HG02759 (cell line): ENCODE results near the gene LTBP1.

ENCODE experiments used
- ATAC-seq: cut with Tn5 transposase; IDR thresholded peaks from one replicate; pipeline ENCODE4 v1.9.1; 2021; ENCODE audit warnings: mild to moderate bottlenecking, moderate library complexity; ENCODE audit not compliant: unreplicated experiment

LTBP1 gene

GRCh38 chr2:33395655-33396249 is 449.0 kb downstream of the LTBP1 start:
- no peak for ATAC-seq

DNA sequence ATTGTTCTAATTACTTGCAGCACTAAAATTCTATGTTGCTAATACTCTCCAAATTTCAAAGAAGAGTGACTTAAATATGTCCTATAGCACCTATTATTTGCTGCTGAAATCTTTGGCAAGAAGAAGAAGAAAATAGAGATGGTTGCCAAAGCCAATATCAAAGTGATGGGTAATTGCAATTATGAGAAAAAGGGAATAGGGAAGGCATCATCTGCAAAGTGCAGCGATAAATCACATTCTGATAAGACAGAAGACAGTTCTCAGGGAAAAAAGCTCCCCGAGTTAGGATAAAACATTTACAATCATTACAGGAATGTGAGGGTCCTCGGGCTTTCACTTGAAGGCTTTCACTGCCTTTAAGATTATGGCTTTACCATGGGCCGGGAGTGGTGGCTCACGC is 457.6 kb downstream of the LTBP1 start:
- no peak for ATAC-seq

- no peak for ATAC-seq
These were observed 459.9 kb downstream of the LTBP1 start for GRCh38 chr2:33406622-33407021.

- ATAC-seq, result no peak
These were observed 461.4 kb downstream of the LTBP1 start for GRCh38 chr2:33408109-33408508.

GRCh38 chr2:33409417-33409955 is 462.7 kb downstream of the LTBP1 start:
- no peak for ATAC-seq

DNA sequence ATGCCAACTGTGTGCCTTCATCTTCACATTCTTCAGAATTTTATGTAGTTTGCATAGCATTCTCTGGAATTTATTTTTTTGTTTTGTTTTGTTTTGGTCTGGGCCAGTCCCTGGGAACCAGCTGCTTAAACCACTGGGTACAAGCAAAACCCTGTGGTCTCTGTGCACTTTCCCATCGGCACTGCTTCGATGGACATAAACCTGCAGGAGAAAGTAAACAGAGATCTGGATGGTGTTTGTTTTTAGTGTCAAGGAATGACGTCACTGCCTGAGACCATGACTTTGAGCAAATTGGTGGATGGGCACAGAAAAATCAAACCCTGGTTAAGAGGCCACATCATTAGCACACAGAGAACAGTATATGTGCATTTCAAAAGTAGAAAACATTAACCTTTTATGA is 465.0 kb downstream of the LTBP1 start:
- ATAC-seq, result no peak

DNA sequence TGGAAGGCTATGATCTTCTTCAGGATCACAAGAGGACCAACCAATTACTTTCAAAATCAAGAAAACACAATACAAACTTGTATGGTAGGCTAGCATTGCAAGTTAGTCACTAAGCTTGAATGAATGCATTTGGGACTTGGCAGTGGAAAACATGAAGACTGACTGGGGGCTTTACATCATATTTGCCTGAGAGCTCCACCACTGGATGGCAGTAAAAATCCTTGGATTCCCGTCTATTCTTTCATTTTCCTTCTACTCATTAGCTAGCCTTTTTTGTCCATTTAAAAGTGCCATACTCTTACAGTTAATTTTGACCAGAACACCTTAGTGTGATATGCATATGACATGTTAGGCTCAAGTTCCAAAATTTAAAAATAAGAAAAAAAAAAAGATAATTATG is 466.2 kb downstream of the LTBP1 start:
- no peak for ATAC-seq

GRCh38 chr2:33419581-33420200 is 472.9 kb downstream of the LTBP1 start:
- ATAC-seq, result no peak

DNA sequence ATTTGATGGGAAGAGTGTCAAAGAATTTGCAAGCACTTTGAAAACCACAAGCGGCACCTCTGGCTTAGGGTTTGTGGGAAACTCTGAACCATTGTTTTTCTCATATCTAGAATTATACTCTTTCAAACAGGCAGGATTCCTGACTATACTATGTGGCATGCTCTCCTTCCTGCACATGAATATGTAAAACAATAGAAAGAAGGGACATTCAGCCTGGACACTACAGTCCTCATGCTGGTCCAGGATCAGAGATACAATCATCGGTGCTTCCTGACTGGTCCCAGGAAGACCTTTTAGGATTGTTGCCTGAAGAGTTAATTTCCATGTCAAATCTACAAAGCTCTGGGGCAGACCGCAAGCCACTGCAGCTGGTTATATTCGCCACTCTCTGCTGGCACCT is 474.0 kb downstream of the LTBP1 start:
- ATAC-seq, result no peak

GRCh38 chr2:33421820-33422219 is 475.1 kb downstream of the LTBP1 start:
- ATAC-seq, result no peak

DNA sequence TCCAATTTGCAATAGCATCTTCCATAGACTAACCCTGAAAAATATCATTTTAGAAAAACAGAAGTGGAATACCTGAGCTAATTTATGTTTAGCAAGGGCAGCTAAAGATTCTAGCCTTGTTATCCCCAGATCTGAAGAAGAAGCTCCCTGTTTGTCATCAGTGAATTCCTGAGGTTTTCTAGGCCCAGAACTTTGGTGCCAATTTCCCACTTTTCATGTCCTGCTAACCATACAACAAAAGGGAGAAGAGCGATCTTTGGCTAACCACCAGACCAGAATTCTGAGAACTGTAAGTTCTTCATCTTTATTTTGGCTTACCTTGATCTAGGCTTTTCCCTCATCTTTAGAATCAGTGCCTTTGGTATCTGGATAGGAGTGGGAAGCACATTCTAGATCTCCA is 478.4 kb downstream of the LTBP1 start:
- ATAC-seq, result no peak

GRCh38 chr2:33425586-33426031 is 478.9 kb downstream of the LTBP1 start:
- no peak for ATAC-seq

GRCh38 chr2:33426666-33427231 is 480.0 kb downstream of the LTBP1 start:
- no peak for ATAC-seq

GRCh38 chr2:33430077-33430476 is 483.3 kb downstream of the LTBP1 start:
- no peak for ATAC-seq

DNA sequence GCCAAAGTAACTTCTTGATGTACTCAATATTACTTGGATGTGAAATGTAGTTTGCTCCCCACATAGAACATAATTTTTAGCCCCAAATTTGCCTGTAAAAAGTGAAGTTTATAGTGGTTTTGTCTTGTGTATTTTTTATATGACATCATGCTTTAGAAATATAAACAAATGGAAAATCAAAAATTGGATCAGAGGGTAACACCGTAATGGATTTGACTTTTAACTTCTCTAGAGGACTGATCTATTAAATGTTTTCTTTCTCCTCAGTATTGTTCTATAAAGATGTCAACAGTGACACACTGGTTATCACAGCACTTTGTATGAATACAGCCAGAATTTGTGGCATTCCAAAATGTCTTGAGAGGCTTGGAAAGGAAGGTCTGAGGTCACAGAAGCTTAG is 484.1 kb downstream of the LTBP1 start:
- ATAC-seq, result no peak

DNA sequence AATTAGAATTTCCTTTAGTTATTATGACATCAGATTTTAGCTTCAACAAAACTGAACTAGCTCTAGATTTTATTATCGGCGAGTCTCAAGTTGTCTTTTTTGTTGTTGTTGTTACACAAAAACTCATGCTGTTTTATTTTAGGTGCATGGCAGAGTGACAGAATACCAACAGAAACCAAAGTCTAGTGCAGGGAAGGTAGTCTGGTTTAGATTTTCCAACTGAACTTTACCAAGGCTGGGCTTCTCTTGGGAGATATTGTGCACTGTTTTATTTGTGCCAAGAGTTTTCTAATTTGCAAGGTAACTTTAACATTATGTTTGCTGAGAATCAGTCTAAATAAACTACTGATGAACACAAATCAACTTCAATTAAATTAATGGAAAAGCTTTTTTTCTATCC is 486.1 kb downstream of the LTBP1 start:
- ATAC-seq, result no peak

DNA sequence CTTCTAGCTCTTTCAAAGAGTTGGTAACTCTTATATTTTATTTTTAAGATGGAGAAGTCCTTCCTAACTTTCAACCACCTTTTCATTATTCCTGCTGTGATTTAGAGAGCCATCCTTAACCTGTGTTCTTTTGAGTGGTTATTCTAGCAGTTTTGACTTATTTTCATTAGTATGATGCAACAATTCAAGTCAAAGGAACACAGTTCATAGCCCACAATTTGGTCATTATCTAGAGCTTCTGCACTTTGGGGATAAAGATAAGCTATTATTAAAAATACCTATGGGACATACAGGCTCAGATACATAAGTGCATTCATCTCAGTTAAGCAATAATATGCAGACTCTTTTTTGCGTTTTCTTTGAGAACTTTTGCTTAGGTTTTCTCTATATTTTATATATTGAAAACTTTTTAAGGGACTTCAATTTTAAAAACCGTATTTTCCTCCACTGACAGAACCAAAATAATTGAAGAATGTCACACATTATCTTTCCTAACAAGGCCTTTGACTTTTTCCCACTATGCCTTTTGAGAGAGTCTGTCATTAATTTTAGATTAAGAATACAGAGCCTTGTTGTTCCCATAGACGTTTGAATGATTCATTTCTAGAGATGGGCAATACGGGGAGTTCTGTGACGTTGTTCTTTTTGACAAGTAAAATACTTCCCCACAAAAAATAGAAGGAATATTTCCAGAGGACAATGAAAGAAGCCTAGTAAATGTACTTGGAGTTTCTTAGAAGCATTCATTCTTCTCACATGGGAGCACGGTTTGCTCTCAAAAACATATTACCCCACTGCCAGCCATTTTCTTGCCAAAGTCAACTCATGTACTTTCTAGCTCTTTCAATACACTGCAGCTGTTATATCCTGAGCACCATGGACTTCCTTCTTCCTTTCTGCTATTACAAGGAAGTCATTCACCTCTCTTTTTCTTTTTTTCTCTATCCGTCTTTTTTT is 486.8 kb downstream of the LTBP1 start:
- ATAC-seq, result no peak

- no peak for ATAC-seq
These were observed 488.8 kb downstream of the LTBP1 start for GRCh38 chr2:33435518-33435917.

DNA sequence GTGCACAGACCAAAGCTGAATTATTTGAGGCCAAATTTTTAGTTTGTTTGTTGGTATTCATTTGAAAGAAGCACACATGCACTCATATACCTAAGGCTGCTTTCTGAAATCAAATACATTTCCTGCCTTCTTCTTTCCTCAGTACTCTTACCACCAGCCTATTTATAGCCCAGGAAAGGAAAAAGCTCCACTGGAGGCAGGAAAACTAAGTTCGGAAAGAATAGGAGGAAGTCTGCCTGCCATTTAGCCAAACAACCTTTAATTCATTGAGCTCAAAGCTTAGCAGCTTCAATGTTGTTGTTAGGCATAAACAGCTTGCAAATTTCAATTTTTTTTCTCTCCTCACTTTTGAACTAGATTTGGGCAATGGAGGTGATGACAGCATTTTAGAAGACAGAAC is 489.3 kb downstream of the LTBP1 start:
- no peak for ATAC-seq

DNA sequence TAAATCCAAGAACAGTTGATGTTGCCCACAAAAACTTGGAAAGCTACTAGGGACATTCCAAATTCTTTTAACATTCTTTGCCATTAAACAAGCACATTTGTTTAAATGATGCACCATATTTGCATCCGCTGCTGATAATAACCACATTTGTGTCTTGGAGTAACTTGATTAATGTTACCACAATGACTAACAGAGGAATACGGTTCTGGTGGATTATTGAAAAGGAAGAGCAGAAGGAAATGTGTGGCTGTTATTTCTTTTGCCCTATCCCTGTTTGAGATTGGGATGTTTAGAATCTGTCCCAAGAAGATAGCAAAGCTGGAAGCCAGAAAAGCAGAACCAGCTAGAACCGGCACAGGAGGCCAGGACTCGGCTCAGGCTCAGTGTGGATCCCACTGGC is 490.5 kb downstream of the LTBP1 start:
- ATAC-seq, result no peak

GRCh38 chr2:33437815-33438214 is 491.1 kb downstream of the LTBP1 start:
- ATAC-seq, result no peak
